ENCODE measurements around the gene RARB.

DNA sequence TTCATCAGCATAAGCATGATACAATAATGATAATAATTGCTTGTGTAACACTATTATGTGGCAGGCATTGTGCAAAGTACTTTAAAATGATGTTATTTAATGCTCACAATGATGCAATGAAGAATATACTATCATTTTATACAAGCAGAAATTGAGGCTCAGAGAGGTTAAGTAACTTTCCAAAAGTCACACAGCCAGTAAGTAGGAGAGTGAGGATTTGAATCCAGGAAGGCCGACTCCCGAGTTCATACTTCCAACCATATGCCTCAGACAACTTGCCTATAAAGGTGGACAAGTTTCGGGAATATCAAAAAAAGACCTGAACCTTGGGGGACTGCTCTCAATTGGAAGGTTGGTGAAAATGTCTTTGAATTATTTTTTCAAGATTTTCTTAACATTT lies 19.9 kb downstream of the RARB start:
- TF ChIP-seq, protein P1, sequence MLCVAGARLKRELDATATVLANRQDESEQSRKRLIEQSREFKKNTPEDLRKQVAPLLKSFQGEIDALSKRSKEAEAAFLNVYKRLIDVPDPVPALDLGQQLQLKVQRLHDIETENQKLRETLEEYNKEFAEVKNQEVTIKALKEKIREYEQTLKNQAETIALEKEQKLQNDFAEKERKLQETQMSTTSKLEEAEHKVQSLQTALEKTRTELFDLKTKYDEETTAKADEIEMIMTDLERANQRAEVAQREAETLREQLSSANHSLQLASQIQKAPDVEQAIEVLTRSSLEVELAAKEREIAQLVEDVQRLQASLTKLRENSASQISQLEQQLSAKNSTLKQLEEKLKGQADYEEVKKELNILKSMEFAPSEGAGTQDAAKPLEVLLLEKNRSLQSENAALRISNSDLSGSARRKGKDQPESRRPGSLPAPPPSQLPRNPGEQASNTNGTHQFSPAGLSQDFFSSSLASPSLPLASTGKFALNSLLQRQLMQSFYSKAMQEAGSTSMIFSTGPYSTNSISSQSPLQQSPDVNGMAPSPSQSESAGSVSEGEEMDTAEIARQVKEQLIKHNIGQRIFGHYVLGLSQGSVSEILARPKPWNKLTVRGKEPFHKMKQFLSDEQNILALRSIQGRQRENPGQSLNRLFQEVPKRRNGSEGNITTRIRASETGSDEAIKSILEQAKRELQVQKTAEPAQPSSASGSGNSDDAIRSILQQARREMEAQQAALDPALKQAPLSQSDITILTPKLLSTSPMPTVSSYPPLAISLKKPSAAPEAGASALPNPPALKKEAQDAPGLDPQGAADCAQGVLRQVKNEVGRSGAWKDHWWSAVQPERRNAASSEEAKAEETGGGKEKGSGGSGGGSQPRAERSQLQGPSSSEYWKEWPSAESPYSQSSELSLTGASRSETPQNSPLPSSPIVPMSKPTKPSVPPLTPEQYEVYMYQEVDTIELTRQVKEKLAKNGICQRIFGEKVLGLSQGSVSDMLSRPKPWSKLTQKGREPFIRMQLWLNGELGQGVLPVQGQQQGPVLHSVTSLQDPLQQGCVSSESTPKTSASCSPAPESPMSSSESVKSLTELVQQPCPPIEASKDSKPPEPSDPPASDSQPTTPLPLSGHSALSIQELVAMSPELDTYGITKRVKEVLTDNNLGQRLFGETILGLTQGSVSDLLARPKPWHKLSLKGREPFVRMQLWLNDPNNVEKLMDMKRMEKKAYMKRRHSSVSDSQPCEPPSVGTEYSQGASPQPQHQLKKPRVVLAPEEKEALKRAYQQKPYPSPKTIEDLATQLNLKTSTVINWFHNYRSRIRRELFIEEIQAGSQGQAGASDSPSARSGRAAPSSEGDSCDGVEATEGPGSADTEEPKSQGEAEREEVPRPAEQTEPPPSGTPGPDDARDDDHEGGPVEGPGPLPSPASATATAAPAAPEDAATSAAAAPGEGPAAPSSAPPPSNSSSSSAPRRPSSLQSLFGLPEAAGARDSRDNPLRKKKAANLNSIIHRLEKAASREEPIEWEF (CRISPR knock-in tag; IDR thresholded peaks at IDR 0.05) = no peak
- no peak for TF ChIP-seq CHD2 (IDR thresholded peaks at IDR 0.05; ENCODE audit: low read depth, low read length)

Measured in K562 (cell line).